Measurements from ENCODE around the gene FGFBP2.

The FGFBP2 gene

GRCh38 chr4:15965325-15965724 lies 2.4 kb upstream of the FGFBP2 start:
- no peak for DNase-seq

GRCh38 chr4:15964159-15964558 lies 1.2 kb upstream of the FGFBP2 start:
- DNase-seq = no peak

GRCh38 chr4:15963576-15963975 lies 601 bp upstream of the FGFBP2 start:
- no peak for DNase-seq

DNA sequence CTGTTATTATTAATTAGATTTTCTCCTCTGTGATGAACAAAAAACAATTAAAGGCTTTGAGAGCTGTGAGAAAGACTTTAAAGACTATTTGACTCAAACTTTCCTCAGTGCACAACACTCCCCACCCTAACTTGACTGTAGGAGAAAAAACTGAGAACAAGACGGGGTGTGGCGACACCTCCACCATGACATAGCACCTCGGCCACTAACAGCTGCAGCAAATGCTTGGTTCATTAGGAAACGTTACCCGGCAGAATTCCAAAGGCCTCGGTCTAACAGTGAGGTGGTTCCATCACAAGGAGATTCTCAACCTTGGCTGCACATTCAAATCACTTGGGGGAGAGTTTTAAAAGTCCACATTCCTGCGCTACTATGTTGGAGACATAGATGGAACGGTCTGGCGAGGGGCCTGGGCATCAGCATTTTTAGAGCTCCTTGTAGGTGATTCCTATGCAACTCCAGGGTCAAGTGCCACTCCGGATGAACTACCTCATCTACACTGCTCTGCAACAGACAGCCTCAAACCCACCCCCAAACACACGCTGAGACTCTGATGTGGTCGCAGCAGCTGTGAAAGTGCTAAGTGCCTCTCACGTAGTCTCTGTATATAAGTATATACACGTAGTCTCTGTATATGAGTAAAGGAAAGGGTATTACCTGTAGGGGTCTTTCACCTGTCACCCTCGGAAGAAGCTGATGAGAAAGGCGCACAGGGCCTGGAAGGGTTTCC lies 1.0 kb downstream of the FGFBP2 start:
- no peak for DNase-seq

- DNase-seq = no peak
Observed at GRCh38 chr4:15958562-15958961, 4.4 kb downstream of the FGFBP2 start.

GRCh38 chr4:15956179-15956850 lies 6.7 kb downstream of the FGFBP2 start:
- DNase-seq = peak; percentile 71

GRCh38 chr4:15955670-15956069 lies 7.3 kb downstream of the FGFBP2 start:
- DNase-seq = no peak

DNA sequence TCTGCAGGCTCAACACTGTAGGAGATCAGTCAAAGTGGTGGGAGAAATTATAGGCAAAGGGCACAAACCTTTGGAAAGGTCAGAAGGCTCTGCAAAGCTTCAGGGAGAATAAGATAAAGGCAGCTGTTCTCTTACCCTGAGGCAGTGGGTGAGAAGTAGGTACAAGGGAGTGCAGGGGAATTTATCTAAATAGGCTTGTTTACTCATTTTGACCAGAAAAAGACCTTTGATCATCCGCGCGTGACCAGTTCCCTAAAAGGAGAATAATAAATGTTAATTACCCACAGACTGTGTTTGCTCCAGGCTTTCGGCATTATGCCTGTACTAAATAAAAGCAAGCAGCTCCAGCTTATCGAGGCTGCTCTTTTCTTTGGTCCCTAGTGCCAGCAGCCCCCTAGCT lies 9.3 kb downstream of the FGFBP2 start:
- no peak for DNase-seq

DNA sequence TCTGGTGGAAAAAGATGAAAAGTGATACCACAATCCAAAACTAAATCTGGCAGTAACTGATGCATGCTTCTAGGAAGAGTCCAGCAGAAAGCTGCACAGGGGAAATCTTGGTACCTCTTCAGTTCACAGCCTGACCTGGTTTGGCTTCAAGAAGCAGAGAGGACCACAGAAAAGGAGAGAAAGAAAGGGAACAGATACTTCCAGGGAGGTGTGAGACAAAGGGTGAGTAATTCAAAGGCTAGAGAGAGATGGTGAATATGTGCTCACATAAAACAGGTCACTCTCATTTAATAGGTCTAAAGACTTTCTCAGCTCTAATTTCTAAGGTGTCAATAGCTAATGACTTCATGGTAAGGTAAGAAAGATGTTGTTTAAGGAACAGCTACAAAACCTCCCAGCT lies 11.2 kb downstream of the FGFBP2 start:
- no peak for DNase-seq

DNA sequence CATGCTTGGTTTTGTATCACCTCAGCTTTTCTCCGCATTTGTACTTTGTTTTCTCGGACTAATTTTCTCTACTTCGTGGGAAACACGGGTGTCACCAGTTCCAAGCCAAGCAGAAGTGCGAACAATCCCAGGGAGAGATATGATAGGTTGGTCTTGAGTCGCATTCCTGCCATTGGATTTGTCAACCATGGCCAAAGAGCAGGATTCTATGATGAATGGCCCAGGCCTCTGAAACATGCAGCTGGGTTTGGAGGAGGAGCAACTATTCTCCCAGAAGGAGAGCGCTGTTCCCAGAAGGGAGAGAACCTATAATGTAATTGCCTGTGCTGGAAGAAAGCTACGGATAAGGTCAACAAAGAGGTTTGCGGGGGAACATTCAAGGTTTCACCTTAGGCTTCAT lies 14.1 kb downstream of the FGFBP2 start:
- DNase-seq = no peak

DNA sequence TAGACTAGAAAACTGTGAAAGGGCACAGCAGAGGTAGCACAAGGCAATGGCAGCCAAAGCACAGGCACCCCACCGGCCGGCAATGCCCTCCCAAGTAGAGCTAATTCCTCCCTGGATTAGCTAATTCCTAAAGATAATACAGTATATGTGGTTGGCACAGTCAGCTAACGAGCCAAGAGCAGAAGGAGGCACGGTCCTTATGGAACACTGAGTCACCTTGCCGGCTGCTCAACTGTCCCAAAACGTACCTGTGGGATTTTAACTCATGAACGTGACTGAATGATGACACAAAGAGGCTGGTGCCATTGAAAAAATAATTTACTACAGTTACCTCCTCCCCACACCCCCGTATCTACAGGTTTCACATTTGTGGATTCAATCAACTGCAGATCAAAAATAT lies 15.3 kb downstream of the FGFBP2 start:
- DNase-seq = no peak

- no peak for DNase-seq
Observed at GRCh38 chr4:15945516-15945915, 17.5 kb downstream of the FGFBP2 start.

- no peak for DNase-seq
Observed at GRCh38 chr4:15944895-15945294, 18.1 kb downstream of the FGFBP2 start.

- DNase-seq = no peak
Observed at GRCh38 chr4:15942283-15942682, 20.7 kb downstream of the FGFBP2 start.

DNA sequence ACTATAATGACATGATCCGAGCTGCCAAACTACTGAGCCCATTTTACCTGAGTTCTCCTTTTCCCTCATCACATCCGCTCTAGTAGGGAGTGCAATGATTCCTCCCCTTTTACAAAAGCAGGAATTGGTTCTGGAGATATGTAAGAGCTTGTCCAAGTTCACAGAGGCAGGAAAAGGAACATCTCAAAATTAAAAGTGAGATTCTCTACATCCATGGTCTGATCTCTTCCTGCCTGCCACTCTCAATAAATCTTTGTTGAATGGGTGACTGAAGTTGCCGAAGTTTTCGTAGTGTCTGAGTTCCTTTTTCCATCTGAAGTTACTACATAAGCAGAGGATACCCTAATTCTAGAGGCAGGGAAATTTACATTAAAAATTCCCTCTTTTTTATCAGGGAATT lies 24.3 kb downstream of the FGFBP2 start, which contains the start of gene FGFBP1:
Gene FGFBP1 (minus strand): TSS at position 101 of the 400 bp plus-strand sequence. CDS start 2,108 bp downstream, outside the sequence.
- no peak for DNase-seq

- DNase-seq = peak; percentile 2
Observed at GRCh38 chr4:15938182-15938581, 24.8 kb downstream of the FGFBP2 start.

- peak; percentile 12 for DNase-seq
Observed at GRCh38 chr4:15936495-15936894, 26.5 kb downstream of the FGFBP2 start.

- no peak for DNase-seq
Observed at GRCh38 chr4:15935504-15936402, 27.2 kb downstream of the FGFBP2 start.

- no peak for DNase-seq
Observed at GRCh38 chr4:15934259-15934658, 28.7 kb downstream of the FGFBP2 start.

DNA sequence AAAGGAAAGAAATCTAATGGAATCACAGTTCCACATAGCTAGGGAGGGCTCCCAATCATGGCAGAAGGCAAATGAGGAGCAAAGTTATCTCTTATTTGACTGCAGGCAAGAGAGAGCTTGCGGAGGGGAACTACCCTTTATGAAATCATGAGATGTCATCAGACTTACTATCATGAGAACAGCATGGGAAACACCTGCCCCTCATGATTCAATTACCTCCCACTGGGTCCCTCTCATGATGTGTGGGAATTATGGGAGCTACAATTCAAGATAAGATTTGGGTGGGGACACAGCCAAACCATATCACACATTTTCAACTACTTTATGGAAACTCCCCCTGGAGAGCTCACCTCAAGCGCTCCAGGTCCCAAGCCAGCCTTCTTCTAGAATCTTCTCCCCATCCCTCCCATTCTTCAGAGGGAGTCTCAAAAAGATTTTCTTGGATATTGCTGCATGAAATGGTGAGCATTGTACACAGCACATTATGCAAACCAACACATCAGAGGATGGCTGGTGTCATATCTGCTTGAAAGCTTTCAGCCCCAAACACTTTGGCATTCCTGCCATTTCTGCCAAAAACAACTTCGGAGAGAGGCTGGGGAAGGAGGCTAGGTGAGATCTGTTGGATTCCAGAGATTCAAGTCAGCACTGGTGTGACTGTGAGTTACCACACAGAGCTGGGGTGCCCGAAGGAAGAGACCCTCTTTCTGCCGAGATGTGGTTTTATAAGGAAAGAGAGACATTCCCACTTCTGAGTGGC lies 31.3 kb downstream of the FGFBP2 start:
- no peak for DNase-seq

DNA sequence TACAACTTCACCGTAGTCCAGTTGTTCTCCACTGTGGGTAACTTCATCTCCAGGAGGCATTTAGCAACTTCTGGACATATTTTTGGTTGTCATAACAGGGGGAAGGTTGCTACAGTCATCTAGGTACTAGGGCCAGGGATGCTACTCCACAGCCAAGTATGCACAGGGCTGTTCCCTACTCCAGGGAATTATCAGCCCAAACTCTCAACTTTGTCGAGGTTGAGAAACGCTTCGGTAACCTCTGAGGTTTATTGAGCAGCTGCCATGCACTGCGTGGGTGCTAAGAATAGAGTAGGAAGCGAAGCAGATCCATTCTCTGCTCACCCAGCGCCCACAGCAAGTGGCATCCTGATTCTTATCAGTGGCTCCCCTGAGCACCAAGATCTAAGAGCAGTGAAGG lies 32.7 kb downstream of the FGFBP2 start:
- DNase-seq = no peak

DNA sequence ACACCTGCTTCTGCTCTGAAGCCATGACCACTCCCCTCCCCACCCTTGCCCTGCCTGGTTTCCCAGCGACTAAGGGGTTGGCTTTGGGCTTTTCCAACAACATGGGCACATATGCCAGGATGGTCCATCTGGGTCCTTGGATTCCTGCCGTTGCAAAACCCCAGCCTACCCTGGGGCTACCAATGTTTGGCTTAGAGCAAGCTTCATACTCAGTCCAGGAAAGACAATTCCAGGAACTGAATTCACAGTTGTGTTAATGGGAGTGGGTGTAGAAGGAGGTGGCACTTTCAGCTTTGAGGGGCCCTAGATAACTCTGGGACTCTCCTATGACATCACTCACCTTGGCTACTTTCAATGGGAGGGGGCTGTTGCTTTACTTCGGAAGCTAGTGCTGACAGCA lies 33.4 kb downstream of the FGFBP2 start:
- DNase-seq = no peak

DNA sequence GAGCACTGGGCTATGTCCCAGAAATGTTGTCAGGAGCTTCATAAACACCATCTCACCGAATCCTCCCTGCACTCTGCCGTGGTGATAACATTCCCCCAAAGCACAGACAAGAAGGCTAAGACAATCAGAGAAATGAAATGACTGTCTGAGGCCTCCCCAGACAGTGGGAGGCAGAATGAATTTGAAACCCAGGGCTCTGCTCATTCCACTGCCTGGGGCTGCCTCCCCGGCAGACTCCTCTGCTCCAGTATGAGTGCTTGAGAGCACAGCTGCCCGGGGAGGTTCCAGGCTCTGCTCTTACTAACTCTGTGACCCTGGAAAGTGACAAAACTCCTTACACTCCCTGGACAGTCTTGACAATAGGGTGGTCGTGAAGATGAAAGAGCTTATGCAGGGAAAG lies 34.1 kb downstream of the FGFBP2 start:
- no peak for DNase-seq
